HCT116 (cell line): ENCODE data around the gene MAMLD1.

Source experiments
- CEBPB ChIP-seq: IDR thresholded peaks from 2 replicates; pipeline ENCODE4 v1.6.1; 2012; ENCODE audit warnings: low read depth
- CTCF ChIP-seq, 3 experiments: fragments of 200-600 bp in 1 of 3; sonication (generic) in 1 of 3; IDR thresholded peaks in 2 of 3; conservative IDR thresholded peaks in 1 of 3; 2 replicates each; pipeline ENCODE4 v1.5.1; 2012 to 2017; ENCODE audit warnings: low read depth in 2 of 3, low read length in 2 of 3, antibody characterized with exemption in 1 of 3, borderline replicate concordance in 1 of 3, control low read depth in 1 of 3, mild to moderate bottlenecking in 1 of 3, mixed read lengths in 1 of 3, mixed run types in 1 of 3, moderate library complexity in 1 of 3; ENCODE audit not compliant: insufficient read depth in 1 of 3
- EGR1 ChIP-seq: IDR thresholded peaks from 2 replicates; pipeline ENCODE4 v1.6.1; 2012; ENCODE audit warnings: low read depth
- EZH2phosphoT487 ChIP-seq: fragments of 200-600 bp; IDR thresholded peaks from 2 replicates; pipeline ENCODE4 v1.6.1; 2018; ENCODE audit warnings: antibody characterized with exemption, borderline replicate concordance
- POLR2A ChIP-seq: IDR thresholded peaks from 2 replicates; pipeline ENCODE4 v1.7.0; 2011; ENCODE audit warnings: borderline replicate concordance; ENCODE audit not compliant: insufficient read depth, insufficient read length; ENCODE audit errors: extremely low read depth
- POLR2AphosphoS5 ChIP-seq: IDR thresholded peaks from 2 replicates; pipeline ENCODE4 v1.6.1; 2011; ENCODE audit warnings: mild to moderate bottlenecking, low read depth, low read length, moderate library complexity
- SP1 ChIP-seq: IDR thresholded peaks from 2 replicates; pipeline ENCODE4 v1.6.1; 2012; ENCODE audit warnings: low read depth

GRCh38 chrX:150482537-150483206 lies 119.6 kb downstream of the MAMLD1 start:
- TF ChIP-seq CTCF (IDR thresholded peaks at IDR 0.05 in 2 of 3, conservative IDR thresholded peaks at IDR 0.05 in 1 of 3; ENCODE audit: borderline replicate concordance in 1 of 3, insufficient read depth in 1 of 3, low read depth in 2 of 3, low read length in 2 of 3): no peak
- no peak for TF ChIP-seq POLR2AphosphoS5
- TF ChIP-seq EZH2phosphoT487: no peak
- TF ChIP-seq EGR1: no peak
- peak; percentile 42 for TF ChIP-seq SP1
- no peak for TF ChIP-seq CEBPB
- TF ChIP-seq POLR2A: no peak
